Embryonic facial prominence (tissue), 1 donor: ENCODE results near the gene ROBO2.

Experiments
- DNase-seq: peaks from one replicate; pipeline ENCODE4 v3.0.0-alpha.2; 2016; ENCODE audit errors: extremely low spot score

Gene ROBO2

DNA sequence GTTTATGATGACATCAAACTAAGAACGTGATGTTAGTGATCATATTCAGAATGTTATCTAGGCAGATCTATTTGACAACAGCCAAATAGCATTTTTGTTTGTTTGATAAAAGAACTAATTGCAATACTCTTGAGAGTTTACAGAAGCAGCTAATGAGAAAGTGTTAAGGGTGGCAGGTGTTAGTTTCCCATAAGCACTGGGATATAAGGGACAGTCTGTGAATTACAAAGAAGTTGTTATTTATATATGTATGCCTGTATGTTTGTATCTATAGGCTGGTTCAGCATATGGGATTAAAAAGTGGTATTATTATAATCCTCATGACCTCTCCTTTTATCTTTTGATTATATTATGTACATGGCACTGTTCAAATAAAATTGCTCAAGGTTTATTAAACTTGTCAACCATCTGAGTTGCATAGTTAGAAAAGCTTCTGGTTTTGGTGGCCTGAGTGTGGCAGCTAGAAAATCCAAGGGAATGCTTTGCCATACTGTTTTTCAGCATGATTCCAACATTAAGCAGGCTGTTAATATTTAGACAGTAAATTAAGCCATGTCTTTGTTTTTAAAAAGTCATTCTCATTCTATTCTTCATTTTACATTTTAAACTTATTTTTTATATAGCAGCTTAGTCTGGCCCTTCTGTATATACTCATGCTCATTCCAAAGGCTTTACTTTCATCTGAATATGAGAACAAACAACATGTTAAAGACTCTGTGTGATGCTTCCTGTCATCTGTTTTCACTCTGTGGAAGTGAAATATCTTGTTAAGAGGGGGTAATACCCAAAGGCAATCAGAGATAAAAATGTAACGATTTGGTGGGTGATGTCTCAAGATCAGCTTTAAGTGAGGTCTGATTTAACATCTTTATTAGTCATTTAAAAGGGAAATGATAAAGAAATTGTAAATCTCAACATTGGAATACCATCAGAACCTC lies 13.1 kb downstream of the ROBO2 start:
- no peak for DNase-seq

DNA sequence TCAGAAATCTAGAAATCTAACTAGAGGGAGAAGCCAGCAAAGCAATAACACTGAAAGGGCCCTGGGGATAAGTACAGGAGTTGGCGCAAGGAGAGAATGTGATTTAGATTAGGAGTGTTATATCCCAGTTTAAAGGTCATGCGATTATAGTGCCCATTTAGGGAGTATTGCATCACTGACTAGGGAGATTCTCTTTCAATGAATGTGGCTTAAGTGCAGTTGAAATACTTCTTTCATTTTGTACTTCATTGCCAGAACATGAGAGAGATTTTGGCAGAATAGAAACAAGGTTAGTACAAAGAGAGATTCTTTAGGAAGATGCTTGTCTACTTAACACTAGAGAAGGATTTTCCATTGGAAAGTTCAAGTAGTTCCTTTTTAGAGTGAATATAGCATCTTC lies 13.9 kb downstream of the ROBO2 start:
- DNase-seq, result no peak

DNA sequence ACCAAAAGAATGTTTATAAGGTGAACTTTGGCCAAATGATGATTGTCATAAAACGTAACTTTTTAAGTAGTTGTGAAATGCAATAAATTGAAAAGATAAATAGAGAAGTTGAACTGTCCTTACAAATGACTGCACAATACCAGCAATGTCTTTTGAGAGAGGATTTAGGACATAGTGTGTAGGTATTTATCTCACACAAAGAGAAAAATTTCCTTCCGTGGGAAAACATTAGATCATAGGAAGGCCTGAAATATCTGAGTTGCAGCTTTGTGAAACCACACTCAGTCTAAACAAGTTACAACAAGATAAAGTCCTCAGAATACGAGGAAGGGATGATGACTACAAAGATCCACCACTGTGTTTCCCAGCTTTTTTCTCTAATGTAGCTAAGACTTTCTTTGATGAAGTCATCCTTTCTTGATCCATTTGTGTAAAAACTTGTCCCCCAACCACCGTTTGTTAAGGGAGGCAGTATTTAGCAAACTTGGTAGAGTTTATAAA lies 16.0 kb downstream of the ROBO2 start:
- DNase-seq, result no peak

DNA sequence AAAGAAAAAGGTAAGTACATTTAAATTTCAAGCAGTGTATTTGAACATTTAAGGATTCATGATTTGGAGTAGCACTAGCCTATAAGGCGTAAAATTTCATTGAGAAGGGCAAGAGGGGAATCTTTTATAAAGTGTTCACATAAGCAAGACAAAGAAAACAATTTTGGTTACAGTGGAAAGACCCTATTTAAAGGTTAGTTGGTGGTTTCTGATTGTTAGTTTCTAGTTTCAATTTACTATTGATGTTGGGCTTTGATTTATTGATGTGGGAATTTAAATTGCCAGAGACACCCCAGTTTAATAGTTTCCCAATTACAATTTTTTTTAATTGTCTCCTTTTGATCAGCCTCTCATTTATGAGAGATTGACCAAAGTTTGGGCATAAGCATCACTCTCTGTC lies 19.5 kb downstream of the ROBO2 start:
- DNase-seq, result no peak

DNA sequence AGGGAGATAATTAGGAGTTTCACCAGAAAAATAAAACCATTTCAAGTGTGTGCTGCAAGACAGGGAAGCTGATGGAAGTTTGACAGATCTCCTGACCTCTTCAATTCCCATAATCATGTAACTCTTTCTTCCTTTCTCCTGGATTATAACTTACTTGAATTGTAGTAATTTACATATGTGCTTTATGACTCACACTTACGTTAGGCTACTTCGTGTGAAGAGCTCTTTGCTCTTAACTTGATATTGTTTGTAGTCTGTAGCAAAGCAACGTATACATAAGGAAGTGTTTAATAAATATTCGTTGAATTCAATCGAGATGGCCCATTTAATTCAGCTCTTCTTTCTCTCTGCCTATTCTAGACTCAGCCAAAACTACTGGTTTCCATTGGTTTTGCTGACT lies 23.5 kb downstream of the ROBO2 start:
- no peak for DNase-seq

GRCh38 chr3:77065750-77066149 lies 25.9 kb downstream of the ROBO2 start:
- no peak for DNase-seq

DNA sequence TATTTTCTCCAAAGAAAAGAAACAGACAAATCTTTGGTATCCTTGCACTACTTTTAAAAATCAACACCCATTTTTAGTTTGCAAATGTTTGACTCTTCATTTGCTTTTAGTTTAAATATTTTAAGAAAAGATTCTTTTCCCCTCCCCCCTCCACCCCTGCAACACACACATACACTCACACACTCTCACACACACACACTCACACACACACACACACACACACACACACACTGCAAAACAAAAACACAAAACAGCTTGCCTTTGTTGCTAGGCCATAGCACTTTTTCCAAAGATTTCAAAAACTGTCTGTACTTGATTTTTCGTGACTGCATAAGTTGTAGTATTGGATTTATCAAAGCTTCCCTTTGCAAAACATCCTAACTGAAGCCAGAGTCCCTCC lies 26.9 kb downstream of the ROBO2 start:
- no peak for DNase-seq

- DNase-seq, result no peak
Observed at GRCh38 chr3:77068808-77069207, 28.9 kb downstream of the ROBO2 start.

- no peak for DNase-seq
Observed at GRCh38 chr3:77071364-77071763, 31.5 kb downstream of the ROBO2 start.

- DNase-seq, result no peak
Observed at GRCh38 chr3:77071809-77072208, 31.9 kb downstream of the ROBO2 start.

- DNase-seq, result no peak
Observed at GRCh38 chr3:77072232-77072631, 32.3 kb downstream of the ROBO2 start.

DNA sequence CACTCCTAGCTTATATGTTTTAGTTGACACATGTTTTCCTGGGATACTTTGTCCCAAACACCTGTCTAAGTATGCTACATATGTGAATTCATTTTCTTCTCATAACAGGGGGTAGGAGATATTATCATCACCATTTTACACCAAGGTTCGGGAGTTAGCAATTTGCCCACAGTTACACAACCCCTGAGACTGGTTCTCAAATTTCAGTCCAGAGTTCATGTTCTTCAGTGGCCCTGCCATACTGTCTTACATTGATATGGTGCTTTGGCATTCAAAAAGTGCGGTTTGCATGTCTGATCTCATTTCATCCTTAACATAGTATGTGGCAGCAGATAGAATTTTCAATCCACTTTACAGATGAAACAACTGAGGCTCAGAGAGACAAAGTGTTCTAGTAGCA lies 38.4 kb downstream of the ROBO2 start:
- no peak for DNase-seq

DNA sequence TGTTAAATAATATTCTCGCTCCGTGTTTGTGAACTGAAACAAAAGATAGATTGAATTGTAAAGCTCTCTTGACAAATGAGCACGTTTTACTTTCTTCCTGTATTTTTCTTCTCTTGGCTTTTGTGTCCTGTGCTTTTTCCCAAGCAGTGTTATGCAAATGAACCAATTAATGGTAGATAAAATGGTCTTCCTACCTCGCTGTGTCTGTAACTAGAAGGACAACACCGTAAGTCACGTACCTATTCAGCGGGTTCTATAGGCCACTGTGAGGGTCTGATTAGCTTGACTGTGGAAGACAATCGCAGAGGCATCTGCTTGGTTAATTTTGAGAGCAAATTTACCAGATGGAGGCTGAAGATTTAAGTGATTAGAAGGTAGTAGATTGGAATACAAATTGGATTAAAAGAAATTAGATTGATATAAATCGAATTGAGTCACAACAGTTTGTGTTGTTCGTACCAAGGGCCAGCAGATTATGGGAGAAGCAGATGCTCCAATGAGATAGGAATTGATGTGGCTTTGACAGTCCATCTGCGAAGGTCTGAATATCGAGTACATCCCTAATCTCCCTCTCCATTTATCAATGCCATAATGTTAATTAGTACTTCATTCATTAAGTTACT lies 40.2 kb downstream of the ROBO2 start:
- DNase-seq, result no peak

- DNase-seq, result no peak
Observed at GRCh38 chr3:77081240-77081661, 41.4 kb downstream of the ROBO2 start.

- DNase-seq, result no peak
Observed at GRCh38 chr3:77084511-77084910, 44.6 kb downstream of the ROBO2 start.

DNA sequence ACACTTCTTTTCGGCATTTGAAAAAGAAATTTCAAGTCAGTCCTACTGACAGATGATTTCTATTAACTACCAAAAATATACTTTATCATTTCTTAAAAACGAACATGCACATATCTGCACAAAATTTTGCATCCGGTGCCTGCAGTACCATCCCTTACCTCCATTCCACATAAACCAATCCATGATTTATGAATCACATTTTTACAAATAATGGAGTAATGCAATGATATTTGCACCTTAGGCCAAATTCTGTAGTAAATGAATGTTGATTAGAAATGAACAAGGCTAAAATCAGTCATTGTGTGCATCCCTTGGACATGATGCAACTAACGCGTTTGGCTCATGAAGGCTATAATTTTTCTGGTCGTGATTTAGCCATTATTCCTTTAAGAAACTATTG lies 46.5 kb downstream of the ROBO2 start:
- no peak for DNase-seq

DNA sequence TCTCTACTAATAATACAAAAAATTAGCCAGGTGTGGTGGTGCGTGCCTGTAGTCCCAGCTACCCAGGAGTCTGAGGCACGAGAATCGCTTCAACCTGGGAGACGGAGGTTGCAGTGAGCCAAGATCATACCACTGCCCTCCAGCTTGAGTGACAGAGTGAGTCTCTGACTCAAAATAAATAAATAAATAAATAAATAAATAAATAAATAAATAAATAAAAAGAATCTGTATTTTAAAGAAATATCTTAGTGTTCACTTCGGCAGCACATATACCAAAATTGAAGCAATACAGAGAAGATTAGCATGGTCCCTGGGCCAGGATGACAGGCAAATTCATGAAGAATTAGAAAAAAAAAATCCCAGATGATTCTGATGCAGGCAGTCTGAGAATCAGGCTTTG lies 51.9 kb downstream of the ROBO2 start:
- DNase-seq, result no peak

- DNase-seq, result no peak
Observed at GRCh38 chr3:77093101-77093500, 53.2 kb downstream of the ROBO2 start.

DNA sequence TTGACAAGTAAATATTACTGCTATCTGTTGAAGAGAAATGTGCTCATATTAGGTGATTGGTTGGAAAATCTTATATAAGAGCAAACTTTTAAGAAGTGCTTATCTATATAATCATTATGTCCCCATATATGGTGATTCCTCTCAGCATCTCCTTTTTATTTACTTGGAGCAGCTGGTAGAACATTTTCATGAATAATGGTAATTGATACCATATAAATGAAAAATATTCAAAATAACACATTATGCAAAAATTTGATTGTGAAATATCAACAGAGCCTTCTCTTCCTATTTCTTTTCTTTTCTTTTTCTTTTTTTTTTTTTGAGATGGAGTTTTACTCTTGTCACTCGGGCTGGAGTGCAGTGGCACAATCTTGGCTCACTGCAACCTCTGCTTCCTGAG lies 56.2 kb downstream of the ROBO2 start:
- DNase-seq, result no peak

GRCh38 chr3:77096966-77097890 lies 57.3 kb downstream of the ROBO2 start:
- no peak for DNase-seq

- DNase-seq, result no peak
Observed at GRCh38 chr3:77102951-77103769, 63.3 kb downstream of the ROBO2 start.
